Measurements from ENCODE around the gene DAND5.
"Not testable (repeated sequence)": the region's sequence is repeated elsewhere in the genome, so short reads cannot be mapped to it uniquely, and the experiment has no call there.

DAND5 gene

GRCh38 chr19:12967907-12968306 lies 1.5 kb upstream of the DAND5 start:
- peak; percentile 65 for DNase-seq (ENCODE audit: low read depth)

DNA sequence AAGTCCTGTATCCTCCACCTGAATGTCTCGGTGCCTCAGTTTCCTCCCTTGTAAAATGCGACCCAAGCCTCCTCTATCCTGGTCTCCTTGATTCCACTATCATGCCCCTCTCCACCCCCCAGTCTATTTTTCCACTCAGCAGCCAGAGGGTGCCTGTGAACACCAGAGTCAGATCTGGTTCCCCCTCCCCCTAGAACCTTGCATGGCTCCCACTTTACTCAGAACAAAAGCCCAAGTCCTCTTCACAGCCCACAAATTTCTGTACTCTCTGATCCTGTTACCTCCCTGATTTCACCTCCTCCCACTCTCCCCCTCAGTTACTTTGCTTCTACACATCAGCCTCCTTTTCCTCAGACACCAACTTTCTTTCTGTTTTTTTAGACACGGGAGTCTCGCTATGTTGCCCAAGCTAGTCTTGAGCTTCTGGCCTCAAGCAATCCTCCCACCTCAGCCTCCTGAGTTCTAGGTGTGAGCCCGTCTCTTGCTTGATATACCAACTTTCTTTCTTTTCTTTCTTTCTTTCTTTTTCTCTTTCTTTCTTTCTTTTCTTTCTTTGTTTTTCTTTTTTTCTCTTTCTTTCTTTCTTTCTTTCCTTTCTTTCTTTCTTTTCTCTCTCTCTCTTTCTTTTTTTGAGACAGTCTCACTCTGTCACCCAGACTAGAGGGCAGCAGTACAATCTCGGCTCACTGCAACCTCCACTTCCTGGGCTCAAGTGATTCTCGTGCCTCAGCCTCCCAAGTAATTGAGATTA lies 869 bp downstream of the DAND5 start:
- no peak for DNase-seq (ENCODE audit: low read depth)

DNA sequence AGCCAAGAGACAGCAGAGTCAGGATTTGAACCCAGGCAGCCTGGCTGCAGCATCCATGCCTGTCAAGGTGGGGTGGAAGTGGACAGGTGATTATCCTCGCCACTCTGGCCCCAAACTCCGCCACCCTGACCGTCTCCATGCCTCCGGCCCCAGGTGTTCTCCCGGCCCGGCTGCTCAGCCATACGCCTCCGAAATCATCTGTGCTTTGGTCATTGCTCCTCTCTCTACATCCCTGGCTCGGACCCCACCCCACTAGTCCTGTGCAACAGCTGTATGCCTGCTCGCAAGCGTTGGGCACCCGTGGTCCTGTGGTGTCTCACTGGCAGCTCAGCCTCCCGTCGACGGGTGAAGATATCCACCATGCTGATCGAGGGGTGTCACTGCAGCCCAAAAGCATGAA lies 3.9 kb downstream of the DAND5 start:
- DNase-seq (ENCODE audit: low read depth), result no peak

- no peak for DNase-seq (ENCODE audit: low read depth)
Observed at GRCh38 chr19:12974301-12975220, 5.2 kb downstream of the DAND5 start.

- DNase-seq (ENCODE audit: low read depth), result no peak
Observed at GRCh38 chr19:12975221-12975741, 5.9 kb downstream of the DAND5 start.

GRCh38 chr19:12976109-12976508 lies 6.7 kb downstream of the DAND5 start:
- DNase-seq (ENCODE audit: low read depth), result not testable (repeated sequence)

DNA sequence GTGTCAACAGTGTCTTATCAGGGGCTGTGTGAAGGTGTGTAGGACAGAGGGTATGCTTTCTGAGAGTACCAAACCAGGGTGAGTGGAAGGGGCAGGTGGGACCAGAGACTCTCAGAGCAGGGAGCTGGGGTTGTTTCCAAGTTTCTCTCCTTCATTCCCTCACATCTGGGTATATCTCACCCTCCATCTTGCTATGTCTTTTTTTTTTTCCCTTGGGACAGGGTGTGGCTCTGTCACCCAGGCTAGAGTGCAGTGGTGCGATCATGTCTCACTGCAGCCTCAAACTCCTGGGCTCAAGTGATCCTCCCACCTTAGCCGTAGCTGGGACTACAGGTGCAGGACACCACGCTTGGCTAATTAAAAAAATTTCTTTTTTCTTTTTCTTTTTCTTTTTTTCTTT lies 10.6 kb downstream of the DAND5 start:
- no peak for DNase-seq (ENCODE audit: low read depth)

GRCh38 chr19:12982648-12983047 lies 13.3 kb downstream of the DAND5 start:
- no peak for DNase-seq (ENCODE audit: low read depth)

GRCh38 chr19:12983091-12983490 lies 13.7 kb downstream of the DAND5 start:
- DNase-seq (ENCODE audit: low read depth), result no peak

DNA sequence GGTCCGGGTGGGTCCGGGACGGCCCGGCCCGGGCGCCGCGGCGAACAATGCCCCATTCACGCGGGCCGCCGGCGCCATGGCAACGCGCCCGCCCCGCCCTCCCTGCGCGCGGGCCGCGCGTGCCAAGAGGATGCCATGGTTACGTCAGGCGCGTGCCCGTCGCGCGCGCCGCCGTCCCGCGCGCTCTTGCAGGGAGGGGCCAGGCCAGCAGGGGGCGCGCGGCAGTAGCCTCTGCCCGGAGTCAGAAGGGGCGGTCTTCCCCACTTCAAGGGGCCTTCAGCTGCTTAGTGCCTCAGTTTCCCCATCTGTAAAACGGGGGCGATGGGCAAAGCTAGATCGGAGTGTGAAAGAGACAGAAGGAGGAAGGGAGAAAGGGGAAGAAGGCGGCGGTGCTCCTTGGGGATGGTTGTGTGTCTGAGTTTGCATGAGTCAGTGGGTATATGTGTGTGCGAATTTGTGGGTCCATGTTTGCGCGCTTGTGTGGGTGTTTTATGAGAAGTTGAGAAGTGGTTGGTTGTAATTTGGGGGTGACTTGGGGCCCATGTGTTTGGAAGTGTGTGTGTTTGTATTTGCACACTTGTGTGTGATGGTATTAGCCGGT lies 14.3 kb downstream of the DAND5 start:
- DNase-seq (ENCODE audit: low read depth), result peak; percentile 57

DNA sequence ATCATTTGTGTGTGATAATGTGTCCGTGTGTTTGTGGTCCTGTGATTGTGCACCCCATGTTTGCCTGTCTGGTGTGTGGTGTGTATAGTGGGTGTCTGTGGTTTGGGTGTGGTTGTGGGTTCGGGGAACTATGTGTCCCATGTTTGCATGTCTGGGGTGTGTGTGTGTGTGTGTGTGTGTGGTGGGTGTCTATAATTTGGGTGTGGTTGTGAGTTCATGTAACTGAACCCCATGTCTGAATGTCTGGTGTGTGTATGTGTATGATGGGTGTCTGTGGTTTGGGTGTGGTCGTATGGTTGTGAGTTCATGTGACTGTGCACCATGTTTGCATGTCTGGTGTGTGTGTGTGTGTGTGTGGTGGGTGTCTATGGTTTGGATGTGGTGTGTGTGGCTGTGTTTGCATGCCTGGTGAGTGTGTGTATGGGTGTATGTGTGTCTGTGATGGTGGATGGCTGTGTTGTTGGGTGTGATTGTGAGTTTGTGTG lies 14.8 kb downstream of the DAND5 start:
- no peak for DNase-seq (ENCODE audit: low read depth)

GRCh38 chr19:12984683-12985048 lies 15.3 kb downstream of the DAND5 start:
- DNase-seq (ENCODE audit: low read depth), result no peak

DNA sequence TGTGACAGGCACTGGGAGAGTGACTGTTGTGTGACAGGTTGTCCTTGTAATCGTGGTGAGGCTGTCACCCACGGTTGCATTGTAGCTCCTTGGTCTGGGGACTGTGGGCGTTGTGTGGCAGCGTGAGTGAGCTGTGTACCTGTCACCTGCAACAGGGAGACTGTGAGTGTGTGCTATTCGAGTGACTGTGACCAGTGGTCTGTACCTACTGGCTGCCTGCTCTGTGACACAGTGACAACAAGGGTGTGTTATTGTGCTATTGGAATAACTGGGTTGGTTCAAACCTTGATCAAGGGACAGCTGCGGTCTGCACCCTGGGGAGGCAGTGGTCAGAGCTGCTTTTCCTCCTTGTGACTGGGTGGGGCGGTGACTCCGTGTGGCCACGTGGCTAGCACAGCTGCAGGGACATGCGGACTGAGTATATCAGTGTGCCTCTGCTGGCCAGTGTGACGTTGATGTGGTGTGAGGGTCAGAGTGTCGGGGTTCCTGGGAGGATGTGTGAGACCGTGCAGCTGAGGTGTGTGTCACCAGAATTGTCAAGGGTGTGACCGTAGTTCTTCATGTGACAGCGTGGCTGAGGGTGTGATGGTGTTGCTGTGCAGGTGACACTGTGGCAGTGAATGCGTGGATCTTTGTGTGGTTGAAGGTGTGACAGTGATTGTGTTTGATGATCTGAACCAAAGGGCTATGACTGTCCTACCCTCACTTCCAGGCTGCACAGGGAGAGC lies 15.8 kb downstream of the DAND5 start:
- no peak for DNase-seq (ENCODE audit: low read depth)

DNA sequence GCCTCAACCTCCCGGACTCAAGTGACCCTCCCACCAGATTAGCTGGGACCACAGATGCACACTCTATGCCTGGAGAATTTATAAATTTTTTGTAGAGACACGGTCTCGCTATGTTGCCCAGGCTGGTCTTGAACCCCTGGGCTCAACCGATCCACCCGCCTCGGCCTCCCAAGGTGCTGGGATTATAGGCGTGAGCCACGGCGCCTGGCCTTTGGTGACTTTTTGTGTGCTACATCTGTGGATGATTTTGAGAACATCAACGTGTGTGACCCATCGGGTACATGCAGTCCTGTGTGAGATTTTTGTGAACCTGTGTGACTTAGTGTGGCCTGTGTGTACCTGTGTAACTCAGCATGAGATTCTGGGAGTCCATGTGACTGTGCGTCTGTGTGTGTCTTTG lies 17.4 kb downstream of the DAND5 start:
- DNase-seq (ENCODE audit: low read depth), result no peak

- no peak for DNase-seq (ENCODE audit: low read depth)
Observed at GRCh38 chr19:12987190-12987589, 17.8 kb downstream of the DAND5 start.

GRCh38 chr19:12987781-12988180 lies 18.4 kb downstream of the DAND5 start:
- no peak for DNase-seq (ENCODE audit: low read depth)

DNA sequence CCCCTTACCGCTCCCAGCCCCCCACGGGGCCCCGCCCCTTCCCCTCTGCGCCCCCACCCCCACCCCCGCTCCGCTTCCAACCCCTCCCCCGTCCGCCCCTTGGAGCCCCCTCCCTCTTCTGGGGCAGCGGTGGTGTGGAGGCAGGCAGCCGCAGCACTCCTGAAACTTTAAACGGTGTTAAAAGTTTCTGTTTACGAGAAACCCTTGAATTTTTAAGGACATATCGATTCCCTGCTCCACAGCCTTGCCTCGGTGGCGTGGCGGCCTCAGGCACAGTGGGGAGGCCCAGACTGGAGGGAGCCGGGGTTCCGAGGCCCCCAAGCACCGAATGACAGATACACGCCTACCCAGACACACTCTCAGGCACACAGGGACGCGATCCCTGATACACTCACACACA lies 21.1 kb downstream of the DAND5 start:
- DNase-seq (ENCODE audit: low read depth), result no peak

GRCh38 chr19:12990853-12991252 lies 21.5 kb downstream of the DAND5 start:
- no peak for DNase-seq (ENCODE audit: low read depth)

GRCh38 chr19:12991296-12991695 lies 21.9 kb downstream of the DAND5 start:
- DNase-seq (ENCODE audit: low read depth), result no peak

GRCh38 chr19:12992729-12993128 lies 23.4 kb downstream of the DAND5 start:
- DNase-seq (ENCODE audit: low read depth), result no peak

GRCh38 chr19:12993562-12993961 lies 24.2 kb downstream of the DAND5 start:
- no peak for DNase-seq (ENCODE audit: low read depth)
